Measurements from ENCODE around the gene GRAMD2A.

DNA sequence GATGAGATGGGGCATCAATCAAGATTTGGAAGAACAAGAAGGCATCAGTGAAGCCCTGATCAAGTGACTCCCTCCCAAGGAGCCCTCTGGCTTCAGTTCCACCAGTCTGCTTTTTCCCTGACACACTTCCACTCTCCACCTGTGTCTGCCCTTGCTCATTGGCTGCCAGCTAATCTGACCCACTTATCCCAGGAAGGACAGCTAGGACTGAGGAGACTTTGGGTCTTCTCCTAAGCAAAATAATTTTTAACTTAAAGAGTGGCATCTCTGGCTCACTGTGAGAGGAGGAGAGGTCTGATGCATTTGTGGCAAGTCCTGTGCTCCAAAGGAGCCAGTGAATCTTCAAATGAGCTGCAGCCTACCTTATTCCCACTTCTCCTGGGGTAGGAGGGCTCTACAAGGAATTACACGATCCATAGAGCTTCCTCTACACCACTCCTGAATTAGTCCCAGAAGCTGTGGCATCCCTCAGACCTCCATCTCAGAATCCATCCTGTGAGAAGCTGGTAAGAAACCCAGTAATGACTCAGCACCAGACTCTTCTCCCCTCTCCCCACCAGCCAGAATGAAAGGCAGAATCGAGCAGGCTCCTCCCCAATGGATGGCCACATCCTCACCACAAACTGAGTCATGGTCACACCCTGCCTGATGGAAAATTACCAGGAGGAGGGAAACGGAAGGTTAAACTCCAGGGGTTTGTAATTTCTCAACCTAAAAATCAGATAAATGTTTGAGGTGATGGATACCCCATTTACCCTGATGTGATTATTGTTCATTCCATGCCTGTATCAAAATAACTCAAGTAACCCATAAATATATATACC lies 39.7 kb upstream of the GRAMD2A start:
- TF ChIP-seq, protein P1, sequence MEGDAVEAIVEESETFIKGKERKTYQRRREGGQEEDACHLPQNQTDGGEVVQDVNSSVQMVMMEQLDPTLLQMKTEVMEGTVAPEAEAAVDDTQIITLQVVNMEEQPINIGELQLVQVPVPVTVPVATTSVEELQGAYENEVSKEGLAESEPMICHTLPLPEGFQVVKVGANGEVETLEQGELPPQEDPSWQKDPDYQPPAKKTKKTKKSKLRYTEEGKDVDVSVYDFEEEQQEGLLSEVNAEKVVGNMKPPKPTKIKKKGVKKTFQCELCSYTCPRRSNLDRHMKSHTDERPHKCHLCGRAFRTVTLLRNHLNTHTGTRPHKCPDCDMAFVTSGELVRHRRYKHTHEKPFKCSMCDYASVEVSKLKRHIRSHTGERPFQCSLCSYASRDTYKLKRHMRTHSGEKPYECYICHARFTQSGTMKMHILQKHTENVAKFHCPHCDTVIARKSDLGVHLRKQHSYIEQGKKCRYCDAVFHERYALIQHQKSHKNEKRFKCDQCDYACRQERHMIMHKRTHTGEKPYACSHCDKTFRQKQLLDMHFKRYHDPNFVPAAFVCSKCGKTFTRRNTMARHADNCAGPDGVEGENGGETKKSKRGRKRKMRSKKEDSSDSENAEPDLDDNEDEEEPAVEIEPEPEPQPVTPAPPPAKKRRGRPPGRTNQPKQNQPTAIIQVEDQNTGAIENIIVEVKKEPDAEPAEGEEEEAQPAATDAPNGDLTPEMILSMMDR (IDR thresholded peaks at IDR 0.05; ENCODE audit: poor library complexity) = no peak
- TF ChIP-seq EZH2 (IDR thresholded peaks at IDR 0.05; ENCODE audit: borderline replicate concordance) = no peak
- TF ChIP-seq EZH2phosphoT487 (IDR thresholded peaks at IDR 0.05; ENCODE audit: low read depth, severe bottlenecking, unreplicated experiment) = no peak
